HG02981 (cell line): ENCODE data around the gene MTFMT.
"Not testable (repeated sequence)": the region's sequence is repeated elsewhere in the genome, so short reads cannot be mapped to it uniquely, and the experiment has no call there.

Source experiments
- ATAC-seq: cut with Tn5 transposase; IDR thresholded peaks from one replicate; pipeline ENCODE4 v1.9.1; 2021; ENCODE audit warnings: mild to moderate bottlenecking, moderate library complexity; ENCODE audit not compliant: unreplicated experiment

Gene MTFMT

DNA sequence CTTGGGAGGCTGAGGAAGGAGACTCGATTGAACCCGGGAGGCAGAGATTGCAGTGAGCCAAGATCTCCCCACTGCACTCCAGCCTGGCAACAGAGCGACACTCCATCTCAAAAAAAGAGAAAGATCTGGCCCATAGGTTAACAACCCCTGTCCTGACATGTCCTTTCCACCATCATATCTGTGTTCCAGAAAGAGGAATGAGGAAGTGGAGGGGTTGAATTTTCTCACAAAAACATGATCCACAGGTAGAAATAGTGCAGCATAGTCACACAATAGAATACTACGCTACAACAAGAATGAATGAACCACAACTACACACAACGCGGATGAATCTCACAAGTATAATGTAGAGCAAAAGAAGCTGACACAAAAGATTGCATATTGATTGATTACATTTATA, 11.0 kb upstream of the MTFMT start:
- ATAC-seq = no peak

DNA sequence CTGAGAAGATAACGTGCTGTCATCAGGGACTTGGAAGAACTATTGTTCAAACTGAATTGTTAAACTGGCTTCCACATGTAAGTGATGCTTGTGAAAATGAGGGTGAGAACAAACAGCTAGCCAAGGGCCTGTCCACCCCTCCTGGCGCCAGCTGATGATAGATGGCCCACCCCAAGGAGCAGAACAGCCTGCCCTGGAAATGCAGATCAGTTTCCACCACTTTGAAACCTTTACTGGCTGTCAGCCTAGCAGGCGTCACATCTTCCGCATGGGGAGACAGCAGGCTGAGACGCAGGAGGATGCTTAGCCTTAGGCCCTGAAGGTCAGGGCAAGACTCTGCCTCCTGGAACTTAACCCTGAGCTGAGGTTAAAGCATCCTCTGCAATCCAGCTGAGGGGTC, 9.4 kb upstream of the MTFMT start:
- ATAC-seq = no peak

DNA sequence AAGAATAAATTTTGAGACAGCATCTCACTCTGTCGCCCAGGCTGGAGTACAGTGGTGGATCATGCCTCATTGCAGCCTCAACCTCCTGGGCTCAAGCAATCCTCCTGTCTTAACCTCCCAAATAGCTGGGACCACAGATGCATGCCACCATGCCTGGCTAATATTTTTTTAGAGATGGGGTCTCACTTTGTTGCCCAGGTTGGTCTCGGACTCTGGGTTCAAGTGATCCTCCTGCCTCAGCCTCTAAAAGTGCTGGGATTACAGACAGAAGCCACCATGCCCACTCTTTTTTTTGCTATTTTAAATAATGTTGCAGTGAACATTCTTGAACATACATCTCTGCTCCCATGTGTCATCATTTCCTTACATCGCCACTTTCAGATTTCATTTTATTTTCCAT, 9.0 kb upstream of the MTFMT start:
- ATAC-seq = no peak

DNA sequence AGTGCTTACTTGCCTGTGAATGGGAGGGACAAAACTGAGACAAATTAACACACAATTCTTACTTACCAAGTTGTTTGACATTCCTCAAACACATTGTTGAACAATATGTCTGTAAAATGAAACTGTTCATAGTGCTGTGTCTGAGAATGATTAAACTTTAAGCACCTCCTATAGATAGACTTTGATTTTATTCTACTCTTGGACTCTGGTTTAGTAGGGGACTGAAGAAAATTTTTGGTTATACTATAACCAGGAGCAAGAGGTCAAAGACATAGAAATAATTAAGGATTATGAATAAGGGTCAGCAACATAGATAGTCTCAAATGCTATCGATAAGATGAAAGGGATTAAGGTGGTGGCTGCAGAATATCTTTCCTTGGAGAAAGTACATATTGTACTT, 7.9 kb upstream of the MTFMT start:
- no peak for ATAC-seq

DNA sequence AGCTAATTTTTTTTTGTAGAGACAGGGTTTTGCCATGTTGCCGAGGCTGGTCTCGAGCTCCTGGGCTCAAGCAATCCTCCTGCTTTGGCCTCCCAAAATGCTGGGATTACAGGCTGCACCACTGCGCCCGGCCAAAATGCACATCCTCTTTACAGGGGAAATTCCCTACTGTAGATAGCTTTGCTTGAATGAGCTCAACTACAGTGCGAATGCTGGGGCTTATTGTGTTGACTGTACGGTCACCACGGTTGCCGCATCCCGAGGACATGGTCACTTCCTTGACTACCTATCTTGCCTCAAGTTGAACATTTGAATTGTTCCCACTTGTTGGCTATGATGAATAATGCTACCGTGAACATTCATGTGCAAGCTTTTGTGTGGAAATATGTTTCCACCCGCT, 5.3 kb upstream of the MTFMT start:
- no peak for ATAC-seq

DNA sequence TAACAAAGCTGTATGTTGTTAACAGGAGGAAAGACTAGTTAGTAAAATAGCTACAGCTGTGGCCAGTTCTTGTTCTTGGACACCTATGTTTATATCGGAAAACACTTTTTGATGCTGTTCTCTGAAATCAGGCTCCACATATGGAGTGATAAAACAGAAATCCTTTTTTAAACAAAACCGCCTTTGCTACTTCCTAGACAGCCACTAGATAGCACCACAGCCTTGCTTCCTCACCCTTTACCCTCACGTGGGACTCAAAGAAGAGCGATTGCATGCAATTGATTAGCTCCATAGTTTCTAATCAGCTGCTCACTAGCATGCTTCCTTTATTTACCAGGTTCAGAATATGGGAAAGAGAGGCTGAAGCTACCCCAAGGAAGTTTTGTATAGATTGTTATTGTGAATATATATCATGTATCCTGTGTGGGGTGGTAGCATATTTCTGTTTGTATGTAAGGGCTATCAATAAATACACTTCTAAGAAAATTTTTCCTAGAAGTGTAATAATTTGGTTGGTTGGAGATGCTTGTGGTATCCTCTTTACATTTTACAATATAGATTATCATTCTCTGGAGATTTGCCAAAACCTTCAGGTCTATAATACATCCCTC, 4.3 kb upstream of the MTFMT start:
- ATAC-seq = no peak

DNA sequence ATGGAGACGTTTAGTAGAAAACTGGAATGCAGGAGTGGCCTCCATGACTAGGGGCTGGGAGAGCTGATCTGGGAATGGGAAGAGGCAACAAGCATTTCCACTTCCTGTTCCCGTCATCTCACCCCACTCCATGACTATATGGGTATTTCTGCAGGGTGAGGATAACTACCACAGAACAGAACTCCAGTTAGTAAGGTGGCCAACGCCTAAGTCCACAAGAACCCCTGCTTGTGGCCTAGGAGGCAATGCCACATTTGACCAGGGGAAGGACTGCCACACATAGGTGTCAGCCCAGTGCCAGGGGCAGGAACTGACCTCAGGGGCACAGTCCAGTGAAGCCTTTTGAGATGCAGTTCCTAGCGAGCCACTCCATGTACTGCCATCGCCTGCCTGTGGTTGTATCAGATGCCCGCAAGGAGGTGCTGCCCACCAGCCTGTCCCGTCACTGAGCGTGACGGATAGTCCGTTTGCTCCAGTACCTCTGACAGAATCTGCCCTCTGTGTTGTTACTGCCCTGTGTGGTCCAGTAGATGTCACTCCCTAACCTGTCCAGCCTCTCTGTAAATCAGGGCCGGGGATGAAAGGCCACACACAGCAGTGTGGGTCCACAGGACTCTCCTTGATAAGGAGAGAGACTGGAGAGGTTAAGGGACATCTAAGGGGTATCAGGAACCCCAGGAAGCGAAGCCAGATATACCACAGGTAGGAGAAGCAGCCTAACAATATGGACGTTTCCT, 3.5 kb upstream of the MTFMT start:
- no peak for ATAC-seq

DNA sequence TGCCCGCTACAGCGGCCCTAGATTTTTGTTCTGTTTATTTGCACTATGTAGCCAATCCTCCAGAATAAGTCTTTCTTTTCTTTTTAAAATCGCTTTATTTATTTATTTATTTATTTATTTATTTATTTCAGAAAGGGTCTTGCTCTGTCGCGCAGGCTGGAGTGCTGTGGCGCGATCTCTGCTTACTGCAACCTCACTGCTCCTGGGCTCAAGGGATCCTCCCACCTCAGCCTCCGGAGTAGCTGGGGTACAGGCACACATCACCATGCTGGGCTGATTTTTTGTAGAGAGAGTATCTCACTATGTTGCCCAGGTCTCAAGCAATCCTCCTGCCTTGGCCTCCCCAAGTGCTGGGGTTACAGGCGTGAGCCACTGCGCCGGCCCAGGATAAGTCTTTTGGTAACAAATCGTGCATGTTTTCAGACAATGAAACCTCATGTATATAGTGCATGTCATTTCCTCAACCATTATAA, 333 bp upstream of the MTFMT start:
- no peak for ATAC-seq

DNA sequence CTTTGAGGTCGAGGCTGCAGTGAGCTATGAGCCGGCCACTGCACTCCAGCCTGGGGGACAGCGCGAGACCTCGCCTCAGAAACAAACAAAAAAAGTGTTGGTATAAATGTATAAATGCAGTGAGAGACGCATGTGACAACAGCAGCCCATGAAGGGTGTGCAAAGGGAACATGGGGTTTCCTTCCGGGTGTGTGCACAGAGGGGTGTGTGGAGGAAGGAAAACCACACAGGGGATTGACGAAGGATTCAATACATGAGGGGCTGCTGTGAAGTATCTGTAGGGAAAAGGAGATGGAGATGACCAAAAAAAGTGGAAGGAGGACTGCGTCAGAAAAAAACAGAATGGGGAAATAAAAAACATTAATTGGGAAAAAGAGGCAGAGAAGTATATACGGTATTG, 1.1 kb downstream of the MTFMT start:
- no peak for ATAC-seq

DNA sequence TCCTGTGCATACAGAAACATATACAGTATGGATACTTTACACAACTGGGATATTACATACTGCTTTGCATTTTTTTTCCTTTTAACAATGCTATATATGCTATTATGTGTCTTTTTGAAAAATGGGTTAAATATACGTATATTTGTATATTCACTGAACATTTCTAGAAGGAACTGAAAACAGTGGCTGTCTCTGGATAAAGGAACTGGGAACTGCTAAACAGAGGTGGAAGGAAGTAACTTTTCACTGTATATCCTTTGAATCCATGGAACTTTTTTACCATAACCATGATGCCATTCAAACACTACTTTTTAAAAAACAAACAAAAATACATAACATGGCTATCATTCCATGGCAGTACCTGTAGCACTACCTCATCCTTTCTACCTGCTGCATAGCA, 1.8 kb downstream of the MTFMT start:
- no peak for ATAC-seq

DNA sequence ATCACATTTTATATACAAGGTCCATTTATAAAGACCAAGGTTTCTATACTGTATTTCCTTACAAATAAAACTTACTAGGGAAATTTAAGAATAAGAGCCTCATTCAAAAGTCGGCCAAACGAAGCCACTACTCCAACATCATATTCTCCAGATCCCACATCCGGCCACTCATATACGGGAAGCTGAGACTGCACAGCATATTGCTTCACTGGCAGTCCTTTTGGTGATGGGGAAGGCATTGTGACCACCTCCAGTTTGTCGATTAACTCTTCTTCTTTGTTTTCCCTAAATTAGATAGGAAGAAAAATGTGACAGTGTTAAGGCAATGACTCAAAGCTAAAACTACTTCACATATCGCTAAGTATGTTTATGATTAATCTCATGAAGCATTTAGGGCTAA, 2.7 kb downstream of the MTFMT start:
- no peak for ATAC-seq

DNA sequence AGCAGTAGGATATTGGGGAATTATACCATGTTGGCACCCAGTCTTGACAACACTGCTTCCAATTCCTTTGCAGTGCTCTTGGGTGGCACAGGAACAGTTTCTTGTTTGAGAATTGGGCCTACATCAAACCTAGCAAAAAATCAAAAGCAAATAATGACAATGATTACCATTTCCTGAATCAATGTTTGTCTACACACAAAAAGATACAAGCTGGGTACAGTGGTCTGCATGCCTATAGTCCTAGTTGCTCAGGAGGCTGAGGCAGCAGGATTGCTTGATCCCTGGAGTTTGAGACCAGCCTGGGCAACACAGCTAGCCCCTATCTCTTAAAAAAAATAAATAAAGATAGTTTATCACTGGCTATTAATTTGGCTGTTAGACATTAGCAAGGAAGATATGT, 8.0 kb downstream of the MTFMT start:
- no peak for ATAC-seq

DNA sequence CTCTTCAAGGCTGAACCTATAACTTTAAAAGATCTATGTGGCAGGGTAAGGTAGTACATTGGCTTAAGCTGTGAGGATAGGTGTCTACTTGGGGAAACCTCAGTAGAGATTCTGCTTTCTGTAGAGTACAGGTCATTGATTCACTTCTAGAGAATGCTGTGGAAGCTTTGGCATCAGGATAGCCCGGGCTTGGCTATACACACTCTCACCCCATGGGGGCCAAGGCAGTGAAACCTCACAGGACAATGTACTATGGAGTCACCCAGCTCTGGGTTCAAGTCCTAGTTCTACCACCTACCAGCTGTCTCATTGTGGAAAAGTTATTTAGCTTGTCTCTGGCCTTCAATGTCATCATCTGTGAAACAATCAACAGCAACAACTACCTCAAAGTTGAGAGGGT, 9.0 kb downstream of the MTFMT start:
- no peak for ATAC-seq

DNA sequence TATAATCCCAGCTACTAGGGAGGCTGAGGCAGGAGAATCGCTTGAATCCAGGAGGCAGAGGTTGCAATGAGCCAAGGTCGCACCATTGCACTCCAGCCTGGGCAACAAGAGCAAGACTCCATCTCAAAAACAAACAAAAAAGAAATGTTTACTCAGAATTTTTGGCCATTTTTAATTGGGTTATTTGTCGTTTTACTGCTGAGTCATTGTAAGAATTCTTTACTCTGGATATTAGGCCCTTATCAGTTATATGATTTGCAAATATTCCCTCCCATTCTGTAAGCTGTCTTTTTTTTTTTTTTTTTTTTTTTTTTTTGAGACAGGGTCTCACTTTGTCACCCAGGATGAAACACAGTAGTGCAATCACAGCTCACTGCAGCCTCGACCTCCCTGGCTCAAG, 18.2 kb downstream of the MTFMT start:
- not testable (repeated sequence) for ATAC-seq

DNA sequence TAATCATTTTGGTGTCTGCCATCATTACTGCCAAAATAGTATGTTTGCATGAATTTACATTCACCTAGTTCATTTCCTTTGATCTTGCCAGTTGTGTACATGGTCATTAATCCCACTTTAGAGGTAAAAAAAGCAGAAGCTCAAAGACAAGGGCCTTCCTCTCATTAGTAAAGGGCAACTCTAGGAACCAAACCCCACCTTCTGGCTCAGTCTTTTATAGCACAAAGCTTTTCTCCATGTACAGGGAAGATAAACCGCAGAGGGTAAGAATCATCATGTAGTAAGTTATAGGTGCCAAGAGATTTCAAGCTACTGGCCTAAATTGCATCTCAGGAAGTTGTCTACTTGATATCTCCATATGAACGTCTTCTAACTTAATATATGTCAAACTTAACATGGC, 20.5 kb downstream of the MTFMT start:
- no peak for ATAC-seq

DNA sequence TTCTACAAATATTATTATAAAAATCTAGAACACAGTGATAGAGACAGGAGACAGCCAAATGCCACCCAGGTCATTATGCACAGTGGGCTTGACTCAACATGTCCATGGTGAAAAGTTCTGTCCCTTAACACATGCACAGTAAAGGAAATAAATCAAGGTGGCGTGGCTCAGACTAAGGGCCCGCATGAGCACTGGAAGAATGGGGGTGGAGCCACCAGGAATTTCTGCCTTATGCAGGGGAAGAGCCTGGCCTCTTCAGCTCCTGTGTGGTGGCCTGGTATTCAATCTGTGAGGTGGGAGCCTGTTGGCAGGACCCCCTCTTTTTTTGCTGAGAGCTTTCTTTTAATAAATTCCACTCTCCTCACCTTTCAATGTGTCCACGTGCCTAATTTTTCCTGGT, 22.6 kb downstream of the MTFMT start:
- no peak for ATAC-seq

DNA sequence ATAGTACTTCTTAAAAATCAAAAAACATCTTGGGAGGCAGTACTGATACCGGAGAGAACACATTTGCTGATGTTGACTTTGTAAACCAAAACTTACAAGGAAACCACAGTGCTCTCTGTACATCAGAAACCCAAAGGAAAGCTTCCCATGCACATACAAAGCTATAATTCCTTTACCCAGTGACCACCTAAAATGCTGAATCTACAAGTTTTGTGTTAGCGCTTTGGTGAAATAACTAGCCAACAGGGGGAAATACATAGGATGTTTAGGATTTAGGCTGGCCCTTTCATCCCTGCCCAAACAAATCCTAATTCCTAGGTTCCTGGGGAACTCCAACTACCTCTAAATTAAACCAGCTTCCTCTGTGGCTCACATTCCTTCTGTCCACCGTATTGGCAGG, 24.4 kb downstream of the MTFMT start:
- no peak for ATAC-seq

DNA sequence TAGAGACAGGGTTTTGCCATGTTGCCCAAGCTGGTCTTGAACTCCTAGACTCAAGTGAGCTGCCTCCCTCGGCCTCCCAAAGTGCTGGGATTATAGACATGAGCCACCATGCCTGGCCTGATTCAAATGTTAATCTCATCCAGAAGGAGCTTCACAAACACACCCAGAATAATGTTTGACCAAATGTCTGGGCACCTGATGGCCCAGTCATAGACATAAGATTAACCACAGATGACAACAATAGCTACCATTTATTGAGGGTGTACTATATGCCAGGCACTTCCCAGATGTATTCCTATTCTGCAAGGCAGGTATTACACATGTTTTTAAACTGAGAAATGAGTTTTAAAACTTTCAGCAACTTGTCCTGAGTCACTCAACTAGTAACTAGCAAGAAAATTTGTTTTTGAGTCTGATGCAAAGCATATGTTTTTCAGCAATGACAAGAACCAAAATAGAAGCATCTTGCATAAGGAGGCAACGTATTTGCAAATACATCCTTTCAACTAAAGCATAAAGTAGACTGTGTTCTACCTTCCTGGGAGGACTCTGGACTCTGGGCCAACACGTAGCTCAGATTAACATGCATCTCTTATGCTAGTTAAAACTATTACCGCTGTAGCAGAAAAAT, 31.6 kb downstream of the MTFMT start:
- no peak for ATAC-seq

DNA sequence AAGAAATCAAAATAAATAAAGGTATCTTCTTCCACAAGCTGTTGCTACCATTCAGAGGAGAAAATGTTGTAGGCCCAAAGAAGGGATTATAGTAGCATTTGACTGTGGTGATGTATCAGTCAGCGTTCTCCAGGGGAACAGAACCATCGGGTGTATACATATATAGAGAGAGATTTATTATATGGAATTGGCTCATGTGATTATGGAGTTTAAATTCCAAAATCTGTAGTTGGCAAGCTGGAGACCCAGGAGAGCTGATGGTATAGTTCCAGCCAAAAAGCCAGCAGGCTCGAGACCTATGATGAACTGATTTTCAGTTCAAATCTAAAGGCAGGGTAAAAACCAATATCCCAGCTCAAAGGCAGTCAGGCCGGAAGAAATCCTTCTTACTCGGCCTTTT, 32.4 kb downstream of the MTFMT start:
- no peak for ATAC-seq

DNA sequence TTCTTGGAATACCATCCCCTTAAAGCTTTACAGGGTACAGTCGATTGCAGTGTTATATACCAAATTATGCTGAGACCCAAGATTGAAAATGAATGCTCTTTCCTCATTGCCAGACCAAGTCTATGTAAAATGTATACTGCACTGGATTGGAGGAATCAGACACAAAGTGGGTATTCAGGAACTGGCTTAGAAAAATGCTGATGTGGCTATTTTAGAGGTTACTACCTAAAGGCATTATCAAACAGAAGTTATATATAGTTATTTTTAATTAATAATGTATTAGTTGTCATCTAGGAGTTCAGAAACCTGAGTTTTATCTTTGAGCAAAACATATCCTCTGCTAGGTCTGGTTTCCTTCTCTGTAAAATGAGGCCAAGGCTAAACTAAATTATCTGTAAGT, 36.1 kb downstream of the MTFMT start:
- no peak for ATAC-seq

DNA sequence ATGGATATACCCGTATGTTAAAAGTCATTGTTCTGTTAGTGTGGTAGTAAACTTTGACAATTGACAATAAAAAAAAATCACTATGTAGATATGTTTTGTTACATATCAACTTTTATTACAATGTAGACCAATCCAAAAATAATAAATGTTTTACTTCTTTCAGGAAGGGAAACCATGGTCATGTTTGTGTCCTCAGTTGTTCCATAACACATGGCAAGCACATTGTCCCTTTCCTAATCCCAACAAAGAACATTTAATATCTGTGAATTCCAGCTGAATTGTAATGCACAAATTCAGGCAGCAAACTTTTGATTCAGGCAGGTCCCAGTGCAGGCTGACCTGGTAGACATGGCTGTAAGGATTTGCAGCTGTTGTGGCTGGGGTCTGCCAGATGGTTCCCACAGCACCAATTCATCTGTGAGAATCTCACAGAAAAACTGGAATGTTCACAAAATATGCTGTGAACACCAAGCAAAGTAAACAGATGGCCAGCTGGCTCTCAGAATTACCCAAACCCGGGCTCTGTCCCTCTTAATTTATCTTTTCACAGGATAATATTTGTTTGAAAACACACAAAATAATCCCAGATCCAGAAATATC, 37.8 kb downstream of the MTFMT start:
- no peak for ATAC-seq

DNA sequence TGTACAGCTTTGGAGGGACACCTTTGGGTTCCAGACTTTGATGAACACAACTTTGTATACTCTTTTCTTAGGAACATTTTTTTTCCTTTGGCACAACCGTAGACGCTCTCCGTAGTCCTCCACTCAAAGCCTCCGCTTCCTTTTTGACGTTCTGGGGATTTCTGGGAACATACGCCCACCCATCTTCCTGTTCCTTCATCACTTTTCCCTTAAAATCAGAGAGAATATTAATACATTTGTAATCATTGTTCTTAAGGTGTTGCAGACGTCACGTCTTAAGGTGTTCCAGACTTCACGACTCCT, 39.3 kb downstream of the MTFMT start:
- ATAC-seq = no peak
